ENCODE data around the gene ARHGEF33. TPM values are rescaled to one million over a fixed set of nuclear protein-coding genes. Genes with fewer than 3 reads are reported as not detected.

ARHGEF33 gene
- total RNA-seq, 1 donor from 2014 or later: 1.3 TPM

GRCh38 chr2:38909872-38910271, 20.2 kb downstream of the ARHGEF33 start:
- intact Hi-C loops (cut with DNase I): no loop called here
- ATAC-seq (no peak), DNase-seq (no peak)
- Histone ChIP-seq H3K36me3 (no peaks in the 10 kb centered on the region), H3K4me1 (no peaks in the 10 kb centered on the region), H3K27me3 (no peaks in the 10 kb centered on the region), H3K9me3 (no peaks in the 10 kb centered on the region), H3K27ac (no peak overlapping the region), H3K4me3 (no peak overlapping the region)
- TF ChIP-seq CTCF (IDR thresholded peaks at IDR 0.05): no peak

GRCh38 chr2:38911191-38911590, 21.5 kb downstream of the ARHGEF33 start:
- intact Hi-C loops (cut with DNase I): no loop called here
- TF ChIP-seq CTCF (IDR thresholded peaks at IDR 0.05): no peak

GRCh38 chr2:38912619-38913018, 22.9 kb downstream of the ARHGEF33 start:
- DNase-seq: no peak
- intact Hi-C loops (cut with DNase I): no loop called here

More at GRCh38 chr2:38911191-38911590, 21.5 kb downstream of the ARHGEF33 start:
- Histone ChIP-seq H3K27me3 (no peaks in the 10 kb centered on the region), H3K9me3 (no peaks in the 10 kb centered on the region), H3K4me1 (no peaks in the 10 kb centered on the region), H3K36me3 (no peaks in the 10 kb centered on the region), H3K4me3 (no peak overlapping the region), H3K27ac (no peak overlapping the region)
- no peak for DNase-seq
- no peak for ATAC-seq

GRCh38 chr2:38922389-38922788, 32.7 kb downstream of the ARHGEF33 start:
- Histone ChIP-seq H3K27ac (no peak overlapping the region), H3K36me3 (no peaks in the 10 kb centered on the region), H3K4me1 (no peaks in the 10 kb centered on the region), H3K27me3 (no peaks in the 10 kb centered on the region), H3K9me3 (no peaks in the 10 kb centered on the region), H3K4me3 (no peak overlapping the region)
- DNase-seq: no peak
- intact Hi-C loops (cut with DNase I): no loop called here
- TF ChIP-seq CTCF (IDR thresholded peaks at IDR 0.05): no peak
- ATAC-seq: no peak

More at GRCh38 chr2:38912619-38913018, 22.9 kb downstream of the ARHGEF33 start:
- ATAC-seq: no peak
- no peaks in the 10 kb centered on the region for H3K27me3 ChIP-seq
- H3K4me1 ChIP-seq: no peaks in the 10 kb centered on the region
- no peaks in the 10 kb centered on the region for H3K9me3 ChIP-seq
- no peak for TF ChIP-seq CTCF (IDR thresholded peaks at IDR 0.05)
- no peak overlapping the region for H3K27ac ChIP-seq
- no peaks in the 10 kb centered on the region for H3K36me3 ChIP-seq
- no peak overlapping the region for H3K4me3 ChIP-seq

- no peaks in the 10 kb centered on the region for H3K36me3 ChIP-seq
- intact Hi-C loops (cut with DNase I): no loop called here
- H3K4me3 ChIP-seq: no peak overlapping the region
- TF ChIP-seq CTCF (IDR thresholded peaks at IDR 0.05): no peak
- no peak overlapping the region for H3K27ac ChIP-seq
- no peaks in the 10 kb centered on the region for H3K4me1 ChIP-seq
- no peak for DNase-seq
- no peaks in the 10 kb centered on the region for H3K27me3 ChIP-seq
- no peaks in the 10 kb centered on the region for H3K9me3 ChIP-seq
- ATAC-seq: no peak
Measured at GRCh38 chr2:38922902-38923301, 33.2 kb downstream of the ARHGEF33 start.

GRCh38 chr2:38925982-38926381, 36.3 kb downstream of the ARHGEF33 start:
- Histone ChIP-seq H3K4me3 (no peak overlapping the region), H3K27me3 (no peaks in the 10 kb centered on the region), H3K4me1 (no peaks in the 10 kb centered on the region), H3K27ac (no peak overlapping the region), H3K9me3 (no peaks in the 10 kb centered on the region), H3K36me3 (no peaks in the 10 kb centered on the region)
- intact Hi-C loops (cut with DNase I): no loop called here
- ATAC-seq (no peak), DNase-seq (no peak)
- no peak for TF ChIP-seq CTCF (IDR thresholded peaks at IDR 0.05)

All from upper lobe of right lung (tissue), 1 donor.